HEK293 (cell line): ENCODE results near the gene ABHD5.

Source experiments
- GLIS2 ChIP-seq: fragments of 450-650 bp; formaldehyde crosslinking; IDR thresholded peaks from 2 replicates; pipeline ENCODE4 v1.5.1; 2016; ENCODE audit warnings: missing biosample characterization, missing genetic modification characterization
- HOXA7 ChIP-seq: sonication (generic); formaldehyde crosslinking; IDR thresholded peaks from 2 replicates; pipeline ENCODE4 v1.8.1; 2022; ENCODE audit warnings: missing genetic modification reagents, borderline replicate concordance
- KLF8 ChIP-seq: fragments of 450-650 bp; formaldehyde crosslinking; IDR thresholded peaks from 2 replicates; pipeline ENCODE4 v1.5.1; 2016; ENCODE audit warnings: missing biosample characterization, missing genetic modification characterization
- SP2 ChIP-seq: fragments of 450-650 bp; formaldehyde crosslinking; IDR thresholded peaks from 2 replicates; pipeline ENCODE4 v1.5.1; 2016; ENCODE audit warnings: missing biosample characterization, missing genetic modification characterization
- ZBTB7A ChIP-seq: fragments of 450-650 bp; formaldehyde crosslinking; IDR thresholded peaks from 2 replicates; pipeline ENCODE4 v1.5.1; 2016; ENCODE audit warnings: low read depth, missing biosample characterization, missing genetic modification characterization
- ZNF132 ChIP-seq: fragments of 450-650 bp; formaldehyde crosslinking; IDR thresholded peaks from 2 replicates; pipeline ENCODE4 v1.5.1; 2017; ENCODE audit warnings: missing biosample characterization, missing genetic modification characterization, borderline replicate concordance
- ZNF354C ChIP-seq: fragments of 450-650 bp; formaldehyde crosslinking; IDR thresholded peaks from 2 replicates; pipeline ENCODE4 v1.5.1; 2016; ENCODE audit warnings: missing biosample characterization, missing genetic modification characterization, low read depth, borderline replicate concordance
- ZNF600 ChIP-seq: fragments of 450-650 bp; formaldehyde crosslinking; IDR thresholded peaks from 2 replicates; pipeline ENCODE4 v1.5.1; 2016; ENCODE audit warnings: missing biosample characterization, missing genetic modification characterization
- ZNF626 ChIP-seq: fragments of 450-650 bp; sonication (Bioruptor Pico); formaldehyde crosslinking; IDR thresholded peaks from 2 replicates; pipeline ENCODE4 v1.5.1; 2018; ENCODE audit warnings: missing biosample characterization, missing genetic modification characterization, inconsistent platforms
- TF ChIP-seq, protein P1 (sequence below): fragments of 450-650 bp; formaldehyde crosslinking; IDR thresholded peaks from 2 replicates; pipeline ENCODE4 v1.5.1; 2016; ENCODE audit warnings: missing biosample characterization, missing genetic modification characterization
- TF ChIP-seq, protein P2 (sequence below): fragments of 450-650 bp; formaldehyde crosslinking; IDR thresholded peaks from 2 replicates; pipeline ENCODE4 v1.5.1; 2016; ENCODE audit warnings: missing biosample characterization, missing genetic modification characterization
- TF ChIP-seq, protein P3 (sequence below): fragments of 450-650 bp; formaldehyde crosslinking; IDR thresholded peaks from 2 replicates; pipeline ENCODE4 v1.5.1; 2017; ENCODE audit warnings: missing biosample characterization, missing genetic modification characterization
- TF ChIP-seq, protein P4 (sequence below): fragments of 450-650 bp; formaldehyde crosslinking; IDR thresholded peaks from 2 replicates; pipeline ENCODE4 v1.5.1; 2016; ENCODE audit warnings: missing biosample characterization, missing genetic modification characterization, low read depth
- TF ChIP-seq, protein P5 (sequence below): fragments of 450-650 bp; formaldehyde crosslinking; IDR thresholded peaks from 2 replicates; pipeline ENCODE4 v1.5.1; 2016; ENCODE audit warnings: missing biosample characterization, missing genetic modification characterization

DNA sequence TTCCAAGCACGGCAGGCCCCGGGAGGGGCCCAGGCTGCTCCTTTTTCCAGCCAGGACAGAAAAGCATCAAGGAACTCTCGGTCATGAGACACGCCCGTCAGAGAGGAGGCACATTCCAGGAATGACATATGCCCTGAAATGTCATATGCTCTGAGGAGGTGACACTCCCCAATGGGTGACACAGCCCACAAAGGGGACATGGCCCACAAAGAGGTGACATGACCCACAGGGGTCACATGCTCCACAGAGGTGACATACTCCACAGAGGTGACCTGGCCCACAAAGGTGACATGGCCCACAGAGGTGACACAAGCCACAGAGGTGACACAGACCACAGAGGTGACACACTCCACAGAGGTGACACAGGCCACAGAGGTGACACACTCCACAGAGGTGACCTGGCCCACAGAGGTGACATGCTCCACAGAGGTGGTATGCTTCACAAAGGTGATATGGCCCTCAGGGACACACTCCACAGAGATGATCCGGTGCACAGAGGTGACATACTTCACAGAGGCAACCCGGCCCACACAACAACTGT lies 79.2 kb downstream of the ABHD5 start:
- TF ChIP-seq, protein P1, sequence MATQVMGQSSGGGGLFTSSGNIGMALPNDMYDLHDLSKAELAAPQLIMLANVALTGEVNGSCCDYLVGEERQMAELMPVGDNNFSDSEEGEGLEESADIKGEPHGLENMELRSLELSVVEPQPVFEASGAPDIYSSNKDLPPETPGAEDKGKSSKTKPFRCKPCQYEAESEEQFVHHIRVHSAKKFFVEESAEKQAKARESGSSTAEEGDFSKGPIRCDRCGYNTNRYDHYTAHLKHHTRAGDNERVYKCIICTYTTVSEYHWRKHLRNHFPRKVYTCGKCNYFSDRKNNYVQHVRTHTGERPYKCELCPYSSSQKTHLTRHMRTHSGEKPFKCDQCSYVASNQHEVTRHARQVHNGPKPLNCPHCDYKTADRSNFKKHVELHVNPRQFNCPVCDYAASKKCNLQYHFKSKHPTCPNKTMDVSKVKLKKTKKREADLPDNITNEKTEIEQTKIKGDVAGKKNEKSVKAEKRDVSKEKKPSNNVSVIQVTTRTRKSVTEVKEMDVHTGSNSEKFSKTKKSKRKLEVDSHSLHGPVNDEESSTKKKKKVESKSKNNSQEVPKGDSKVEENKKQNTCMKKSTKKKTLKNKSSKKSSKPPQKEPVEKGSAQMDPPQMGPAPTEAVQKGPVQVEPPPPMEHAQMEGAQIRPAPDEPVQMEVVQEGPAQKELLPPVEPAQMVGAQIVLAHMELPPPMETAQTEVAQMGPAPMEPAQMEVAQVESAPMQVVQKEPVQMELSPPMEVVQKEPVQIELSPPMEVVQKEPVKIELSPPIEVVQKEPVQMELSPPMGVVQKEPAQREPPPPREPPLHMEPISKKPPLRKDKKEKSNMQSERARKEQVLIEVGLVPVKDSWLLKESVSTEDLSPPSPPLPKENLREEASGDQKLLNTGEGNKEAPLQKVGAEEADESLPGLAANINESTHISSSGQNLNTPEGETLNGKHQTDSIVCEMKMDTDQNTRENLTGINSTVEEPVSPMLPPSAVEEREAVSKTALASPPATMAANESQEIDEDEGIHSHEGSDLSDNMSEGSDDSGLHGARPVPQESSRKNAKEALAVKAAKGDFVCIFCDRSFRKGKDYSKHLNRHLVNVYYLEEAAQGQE (tag by site-specific recombination): no peak
- TF ChIP-seq HOXA7 (CRISPR knock-in tag) (no peak), KLF8 (tag by site-specific recombination) (no peak), ZBTB7A (tag by site-specific recombination) (no peak), ZNF132 (tag by site-specific recombination) (no peak), ZNF600 (tag by site-specific recombination) (no peak), ZNF354C (tag by site-specific recombination) (no peak), ZNF626 (tag by site-specific recombination) (no peak), SP2 (tag by site-specific recombination) (no peak), GLIS2 (no peak)
- TF ChIP-seq, protein P2, sequence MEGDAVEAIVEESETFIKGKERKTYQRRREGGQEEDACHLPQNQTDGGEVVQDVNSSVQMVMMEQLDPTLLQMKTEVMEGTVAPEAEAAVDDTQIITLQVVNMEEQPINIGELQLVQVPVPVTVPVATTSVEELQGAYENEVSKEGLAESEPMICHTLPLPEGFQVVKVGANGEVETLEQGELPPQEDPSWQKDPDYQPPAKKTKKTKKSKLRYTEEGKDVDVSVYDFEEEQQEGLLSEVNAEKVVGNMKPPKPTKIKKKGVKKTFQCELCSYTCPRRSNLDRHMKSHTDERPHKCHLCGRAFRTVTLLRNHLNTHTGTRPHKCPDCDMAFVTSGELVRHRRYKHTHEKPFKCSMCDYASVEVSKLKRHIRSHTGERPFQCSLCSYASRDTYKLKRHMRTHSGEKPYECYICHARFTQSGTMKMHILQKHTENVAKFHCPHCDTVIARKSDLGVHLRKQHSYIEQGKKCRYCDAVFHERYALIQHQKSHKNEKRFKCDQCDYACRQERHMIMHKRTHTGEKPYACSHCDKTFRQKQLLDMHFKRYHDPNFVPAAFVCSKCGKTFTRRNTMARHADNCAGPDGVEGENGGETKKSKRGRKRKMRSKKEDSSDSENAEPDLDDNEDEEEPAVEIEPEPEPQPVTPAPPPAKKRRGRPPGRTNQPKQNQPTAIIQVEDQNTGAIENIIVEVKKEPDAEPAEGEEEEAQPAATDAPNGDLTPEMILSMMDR (tag by site-specific recombination): no peak
- TF ChIP-seq, protein P3, sequence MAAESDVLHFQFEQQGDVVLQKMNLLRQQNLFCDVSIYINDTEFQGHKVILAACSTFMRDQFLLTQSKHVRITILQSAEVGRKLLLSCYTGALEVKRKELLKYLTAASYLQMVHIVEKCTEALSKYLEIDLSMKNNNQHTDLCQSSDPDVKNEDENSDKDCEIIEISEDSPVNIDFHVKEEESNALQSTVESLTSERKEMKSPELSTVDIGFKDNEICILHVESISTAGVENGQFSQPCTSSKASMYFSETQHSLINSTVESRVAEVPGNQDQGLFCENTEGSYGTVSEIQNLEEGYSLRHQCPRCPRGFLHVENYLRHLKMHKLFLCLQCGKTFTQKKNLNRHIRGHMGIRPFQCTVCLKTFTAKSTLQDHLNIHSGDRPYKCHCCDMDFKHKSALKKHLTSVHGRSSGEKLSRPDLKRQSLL (tag by site-specific recombination): no peak
- TF ChIP-seq, protein P4, sequence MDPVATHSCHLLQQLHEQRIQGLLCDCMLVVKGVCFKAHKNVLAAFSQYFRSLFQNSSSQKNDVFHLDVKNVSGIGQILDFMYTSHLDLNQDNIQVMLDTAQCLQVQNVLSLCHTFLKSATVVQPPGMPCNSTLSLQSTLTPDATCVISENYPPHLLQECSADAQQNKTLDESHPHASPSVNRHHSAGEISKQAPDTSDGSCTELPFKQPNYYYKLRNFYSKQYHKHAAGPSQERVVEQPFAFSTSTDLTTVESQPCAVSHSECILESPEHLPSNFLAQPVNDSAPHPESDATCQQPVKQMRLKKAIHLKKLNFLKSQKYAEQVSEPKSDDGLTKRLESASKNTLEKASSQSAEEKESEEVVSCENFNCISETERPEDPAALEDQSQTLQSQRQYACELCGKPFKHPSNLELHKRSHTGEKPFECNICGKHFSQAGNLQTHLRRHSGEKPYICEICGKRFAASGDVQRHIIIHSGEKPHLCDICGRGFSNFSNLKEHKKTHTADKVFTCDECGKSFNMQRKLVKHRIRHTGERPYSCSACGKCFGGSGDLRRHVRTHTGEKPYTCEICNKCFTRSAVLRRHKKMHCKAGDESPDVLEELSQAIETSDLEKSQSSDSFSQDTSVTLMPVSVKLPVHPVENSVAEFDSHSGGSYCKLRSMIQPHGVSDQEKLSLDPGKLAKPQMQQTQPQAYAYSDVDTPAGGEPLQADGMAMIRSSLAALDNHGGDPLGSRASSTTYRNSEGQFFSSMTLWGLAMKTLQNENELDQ (tag by site-specific recombination): no peak
- TF ChIP-seq, protein P5, sequence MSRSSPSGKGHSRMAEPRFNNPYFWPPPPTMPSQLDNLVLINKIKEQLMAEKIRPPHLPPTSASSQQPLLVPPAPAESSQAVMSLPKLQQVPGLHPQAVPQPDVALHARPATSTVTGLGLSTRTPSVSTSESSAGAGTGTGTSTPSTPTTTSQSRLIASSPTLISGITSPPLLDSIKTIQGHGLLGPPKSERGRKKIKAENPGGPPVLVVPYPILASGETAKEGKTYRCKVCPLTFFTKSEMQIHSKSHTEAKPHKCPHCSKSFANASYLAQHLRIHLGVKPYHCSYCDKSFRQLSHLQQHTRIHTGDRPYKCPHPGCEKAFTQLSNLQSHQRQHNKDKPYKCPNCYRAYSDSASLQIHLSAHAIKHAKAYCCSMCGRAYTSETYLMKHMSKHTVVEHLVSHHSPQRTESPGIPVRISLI (tag by site-specific recombination): no peak
